MM.1S (cell line): ENCODE measurements around the gene NRAP.

Source experiments
- DNase-seq: peaks from one replicate; pipeline ENCODE4 v3.0.0-alpha.2; 2015
- H2AFZ ChIP-seq: fragments of 300-600 bp; sonication (generic); 2 replicates; pipeline ENCODE4 v1.6.0; 2016; ENCODE audit warnings: antibody characterized with exemption, low read length
- H3F3A ChIP-seq: fragments of 300-600 bp; sonication (generic); 2 replicates; pipeline ENCODE4 v1.6.1; 2016; ENCODE audit warnings: mild to moderate bottlenecking, antibody characterized with exemption, low read length, moderate library complexity, mixed read lengths; ENCODE audit not compliant: insufficient read depth
- H3K27ac ChIP-seq: fragments of 300-600 bp; sonication (generic); 2 replicates; pipeline ENCODE4 v1.5.1; 2016; ENCODE audit warnings: mild to moderate bottlenecking, low read length
- H3K27me3 ChIP-seq: fragments of 300-600 bp; sonication (generic); replicated peaks from 2 replicates; pipeline ENCODE4 v1.6.0; 2016; ENCODE audit warnings: low read length; ENCODE audit not compliant: insufficient read depth
- H3K36me3 ChIP-seq: fragments of 300-600 bp; sonication (generic); replicated peaks from 2 replicates; pipeline ENCODE4 v1.6.1; 2016; ENCODE audit warnings: mild to moderate bottlenecking, low read length, mixed read lengths; ENCODE audit not compliant: insufficient read depth
- H3K4me1 ChIP-seq: fragments of 300-600 bp; sonication (generic); 2 replicates; pipeline ENCODE4 v1.6.1; 2016; ENCODE audit warnings: low read length, mixed read lengths
- H3K4me2 ChIP-seq: fragments of 300-600 bp; sonication (generic); 2 replicates; pipeline ENCODE4 v1.6.0; 2016; ENCODE audit warnings: low read depth, low read length
- H3K4me3 ChIP-seq: fragments of 300-600 bp; sonication (generic); 2 replicates; pipeline ENCODE4 v1.5.1; 2016; ENCODE audit warnings: low read length, mixed read lengths
- H3K79me2 ChIP-seq: fragments of 300-600 bp; sonication (generic); 2 replicates; pipeline ENCODE4 v1.6.1; 2016; ENCODE audit warnings: mixed run types, low read length, mixed read lengths
- H3K9ac ChIP-seq: fragments of 300-600 bp; sonication (generic); 2 replicates; pipeline ENCODE4 v1.6.1; 2016; ENCODE audit warnings: low read length, mixed read lengths
- H3K9me2 ChIP-seq: fragments of 300-600 bp; sonication (generic); replicated peaks from 2 replicates; pipeline ENCODE4 v1.6.1; 2016; ENCODE audit warnings: mild to moderate bottlenecking, low read length, mixed read lengths; ENCODE audit not compliant: insufficient read depth
- H3K9me3 ChIP-seq: fragments of 300-600 bp; sonication (generic); replicated peaks from 2 replicates; pipeline ENCODE4 v1.6.1; 2016; ENCODE audit warnings: mild to moderate bottlenecking, low read length, mixed read lengths; ENCODE audit not compliant: insufficient read depth
- H4K20me1 ChIP-seq: fragments of 300-600 bp; sonication (generic); 2 replicates; pipeline ENCODE4 v1.6.1; 2016; ENCODE audit warnings: mild to moderate bottlenecking, low read length, moderate library complexity, mixed read lengths; ENCODE audit not compliant: insufficient read depth
- CTCF ChIP-seq: fragments of 300-600 bp; sonication (generic); IDR thresholded peaks from 2 replicates; pipeline ENCODE4 v1.5.1; 2016; ENCODE audit warnings: antibody characterized with exemption, low read length, mixed read lengths
- EZH2 ChIP-seq: fragments of 300-600 bp; sonication (generic); optimal IDR thresholded peaks from 2 replicates; pipeline ENCODE3; 2017; ENCODE audit warnings: low read depth, mild to moderate bottlenecking, antibody characterized with exemption, low read length, mixed read lengths
- EZH2phosphoT487 ChIP-seq: fragments of 300-600 bp; sonication (generic); IDR thresholded peaks from 2 replicates; pipeline ENCODE4 v1.6.1; 2018; ENCODE audit warnings: antibody characterized with exemption, low read length

Gene NRAP

GRCh38 chr10:113651898-113652297 lies 11.9 kb downstream of the NRAP start:
- no peak overlapping the region for H2AFZ ChIP-seq
- no peaks in the 10 kb centered on the region for H3K4me1 ChIP-seq
- H3K36me3 ChIP-seq: no peaks in the 10 kb centered on the region
- no peak overlapping the region for H3K4me2 ChIP-seq
- TF ChIP-seq EZH2 (no peak), EZH2phosphoT487 (no peak), CTCF (no peak)
- no peaks in the 10 kb centered on the region for H4K20me1 ChIP-seq
- DNase-seq: no peak
- no peaks in the 10 kb centered on the region for H3K27me3 ChIP-seq
- no peak overlapping the region for H3K4me3 ChIP-seq
- no peaks in the 10 kb centered on the region for H3K9me2 ChIP-seq
- no peaks in the 10 kb centered on the region for H3K9me3 ChIP-seq
- no peak overlapping the region for H3K9ac ChIP-seq
- no peak overlapping the region for H3K27ac ChIP-seq
- no peaks in the 10 kb centered on the region for H3F3A ChIP-seq
- H3K79me2 ChIP-seq: no peaks in the 10 kb centered on the region

DNA sequence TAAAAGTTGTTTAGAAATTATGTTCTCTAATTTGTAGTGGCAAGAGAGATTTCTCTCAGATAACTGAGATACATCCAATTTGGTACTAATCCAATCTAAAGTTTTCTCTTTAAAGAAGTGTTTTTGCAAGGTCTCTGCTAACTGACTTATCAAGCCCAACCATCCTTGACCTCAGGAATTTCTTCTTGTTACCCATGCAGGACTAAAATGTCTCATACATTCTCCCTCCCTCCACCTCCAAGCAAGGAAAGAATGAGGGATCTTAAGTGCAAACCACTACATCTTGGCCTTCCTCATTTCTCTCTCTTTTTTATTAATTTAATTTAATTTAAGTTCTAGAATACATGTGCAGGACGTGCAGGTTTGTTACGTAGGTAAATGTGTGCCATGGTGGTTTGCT lies 12.8 kb downstream of the NRAP start:
- H3K36me3 ChIP-seq: no peaks in the 10 kb centered on the region
- H3K27ac ChIP-seq: no peak overlapping the region
- no peak for DNase-seq
- H4K20me1 ChIP-seq: no peaks in the 10 kb centered on the region
- H3K27me3 ChIP-seq: no peaks in the 10 kb centered on the region
- no peaks in the 10 kb centered on the region for H3K9me2 ChIP-seq
- no peaks in the 10 kb centered on the region for H3K79me2 ChIP-seq
- no peak overlapping the region for H3K4me2 ChIP-seq
- no peaks in the 10 kb centered on the region for H3F3A ChIP-seq
- no peak overlapping the region for H2AFZ ChIP-seq
- H3K4me3 ChIP-seq: no peak overlapping the region
- TF ChIP-seq CTCF (no peak), EZH2phosphoT487 (no peak), EZH2 (no peak)
- H3K9me3 ChIP-seq: no peaks in the 10 kb centered on the region
- H3K4me1 ChIP-seq: no peaks in the 10 kb centered on the region
- H3K9ac ChIP-seq: no peak overlapping the region

DNA sequence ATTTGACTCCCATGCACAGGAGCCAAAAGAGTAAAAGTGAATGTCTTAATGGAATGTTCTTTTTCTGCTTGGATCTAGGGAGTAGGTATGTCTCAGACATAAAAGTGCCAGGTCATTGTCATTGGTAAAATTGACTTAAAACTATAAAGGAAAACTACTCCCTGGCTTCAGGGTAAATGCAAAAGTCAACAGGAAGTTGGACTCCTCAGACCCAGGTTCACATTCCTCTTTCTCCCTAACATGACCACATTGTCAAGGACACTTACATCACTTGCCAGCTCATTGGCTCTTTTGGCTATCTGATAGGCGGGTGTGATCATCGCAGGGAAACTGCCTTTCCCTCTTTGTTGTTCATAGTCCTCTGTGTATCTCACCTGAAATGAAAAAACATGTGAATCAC lies 13.7 kb downstream of the NRAP start:
- no peaks in the 10 kb centered on the region for H3F3A ChIP-seq
- H3K9me2 ChIP-seq: no peaks in the 10 kb centered on the region
- no peaks in the 10 kb centered on the region for H3K9me3 ChIP-seq
- H3K27me3 ChIP-seq: no peaks in the 10 kb centered on the region
- no peak overlapping the region for H3K4me3 ChIP-seq
- no peaks in the 10 kb centered on the region for H3K79me2 ChIP-seq
- DNase-seq: no peak
- H3K4me1 ChIP-seq: no peaks in the 10 kb centered on the region
- TF ChIP-seq CTCF (no peak), EZH2 (no peak), EZH2phosphoT487 (no peak)
- H3K27ac ChIP-seq: no peak overlapping the region
- H3K36me3 ChIP-seq: no peaks in the 10 kb centered on the region
- H2AFZ ChIP-seq: no peak overlapping the region
- no peak overlapping the region for H3K9ac ChIP-seq
- H4K20me1 ChIP-seq: no peaks in the 10 kb centered on the region
- no peak overlapping the region for H3K4me2 ChIP-seq

DNA sequence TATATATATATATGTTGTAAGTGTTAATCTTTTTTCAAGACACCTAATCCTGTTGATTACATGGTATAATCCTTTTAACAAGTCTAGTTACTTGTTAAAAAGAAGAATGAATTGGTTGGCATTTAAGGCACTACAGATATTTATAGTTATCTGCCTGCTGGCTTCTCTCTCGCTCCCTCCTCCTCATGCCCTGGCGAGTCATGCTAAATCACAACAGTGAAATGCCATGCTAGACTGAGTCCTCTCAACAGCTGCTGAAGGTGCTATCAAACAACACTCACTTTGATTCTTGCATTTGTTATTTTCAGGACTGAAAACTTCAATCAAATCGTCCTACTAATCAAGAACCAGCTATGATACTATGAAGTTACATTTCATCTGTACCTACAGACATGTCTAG lies 15.4 kb downstream of the NRAP start:
- Histone ChIP-seq H3K4me3 (no peak overlapping the region), H3K9me2 (no peaks in the 10 kb centered on the region), H3K79me2 (no peaks in the 10 kb centered on the region), H4K20me1 (no peaks in the 10 kb centered on the region), H3K4me1 (no peaks in the 10 kb centered on the region), H3K9me3 (no peaks in the 10 kb centered on the region), H3K4me2 (no peak overlapping the region), H3K27ac (no peak overlapping the region), H3F3A (no peaks in the 10 kb centered on the region), H3K9ac (no peak overlapping the region), H3K36me3 (no peaks in the 10 kb centered on the region), H3K27me3 (no peaks in the 10 kb centered on the region), H2AFZ (no peak overlapping the region)
- no peak for DNase-seq
- TF ChIP-seq EZH2phosphoT487 (no peak), CTCF (no peak), EZH2 (no peak)
